HepG2 (cell line): ENCODE data around the gene MTIF3. TPM values are rescaled to one million over a fixed set of nuclear protein-coding genes. Genes with fewer than 3 reads are reported as not detected.

ENCODE experiments used
- ASH2L ChIP-seq: fragments of 300-600, 200-600 bp; sonication (generic); IDR thresholded peaks from 2 replicates; pipeline ENCODE4 v1.7.0; 2017; ENCODE audit warnings: low read depth, mild to moderate bottlenecking, moderate library complexity, mixed read lengths, low read length; ENCODE audit not compliant: insufficient read length
- BCL6 ChIP-seq: IDR thresholded peaks from 2 replicates; pipeline ENCODE4 v1.6.1; 2016; ENCODE audit warnings: missing genetic modification reagents, missing compliant biosample characterization
- CBX1 ChIP-seq: IDR thresholded peaks from one replicate; pipeline ENCODE4 v1.6.1; 2016; ENCODE audit warnings: antibody characterized with exemption, low read depth
- CEBPG ChIP-seq: IDR thresholded peaks from 2 replicates; pipeline ENCODE4 v1.6.1; 2016
- DR1 ChIP-seq: sonication (generic); formaldehyde crosslinking; IDR thresholded peaks from 2 replicates; pipeline ENCODE4 v1.8.0; 2021; ENCODE audit warnings: mild to moderate bottlenecking, missing genetic modification reagents, inconsistent platforms
- HNF4G ChIP-seq, 2 experiments: sonication (generic) in 1 of 2; formaldehyde crosslinking in 1 of 2; IDR thresholded peaks; 2 replicates each; pipeline versions ENCODE4 v1.4.0 to v1.6.1; 2011 to 2020; ENCODE audit warnings: borderline replicate concordance in 2 of 2, low read depth in 2 of 2, mild to moderate bottlenecking in 2 of 2, low read length in 1 of 2, missing genetic modification reagents in 1 of 2, moderate library complexity in 1 of 2
- MXD4 ChIP-seq: IDR thresholded peaks from 2 replicates; pipeline ENCODE4 v1.6.1; 2016; ENCODE audit warnings: mild to moderate bottlenecking, missing biosample characterization, missing genetic modification reagents
- PATZ1 ChIP-seq: sonication (generic); formaldehyde crosslinking; IDR thresholded peaks from 2 replicates; pipeline ENCODE4 v1.4.0; 2020; ENCODE audit warnings: missing genetic modification reagents
- POGZ ChIP-seq: sonication (generic); formaldehyde crosslinking; IDR thresholded peaks from 2 replicates; pipeline ENCODE4 v1.4.0; 2020; ENCODE audit warnings: mild to moderate bottlenecking, missing genetic modification reagents
- POLR2AphosphoS5 ChIP-seq: IDR thresholded peaks from 2 replicates; pipeline ENCODE4 v1.6.1; 2012; ENCODE audit warnings: low read depth, low read length
- PRMT3 ChIP-seq: sonication (generic); formaldehyde crosslinking; IDR thresholded peaks from 2 replicates; pipeline ENCODE4 v1.8.1; 2022; ENCODE audit warnings: low read depth, mild to moderate bottlenecking, moderate library complexity, missing genetic modification reagents, borderline replicate concordance
- RBFOX2 ChIP-seq: fragments of 200-400 bp; formaldehyde crosslinking; IDR thresholded peaks from 2 replicates; pipeline ENCODE4 v1.6.1; 2017; ENCODE audit warnings: low read depth, mild to moderate bottlenecking, low read length
- RNF2 ChIP-seq: fragments of 450-650 bp; conservative IDR thresholded peaks from 2 replicates; pipeline ENCODE4 v1.6.1; 2016; ENCODE audit warnings: low read depth
- SAFB2 ChIP-seq: sonication (generic); formaldehyde crosslinking; IDR thresholded peaks from 2 replicates; pipeline ENCODE4 v1.5.1; 2020; ENCODE audit warnings: missing genetic modification reagents, low read depth, mild to moderate bottlenecking, borderline replicate concordance
- SIX1 ChIP-seq: sonication (generic); formaldehyde crosslinking; IDR thresholded peaks from 2 replicates; pipeline ENCODE4 v1.4.0; 2020; ENCODE audit warnings: missing genetic modification reagents, borderline replicate concordance
- SMAD3 ChIP-seq: sonication (generic); formaldehyde crosslinking; IDR thresholded peaks from 2 replicates; pipeline ENCODE4 v1.4.0; 2020; ENCODE audit warnings: missing genetic modification reagents
- SYNCRIP ChIP-seq: fragments of 200-400 bp; formaldehyde crosslinking; IDR thresholded peaks from 2 replicates; pipeline ENCODE4 v1.6.1; 2018; ENCODE audit warnings: mild to moderate bottlenecking, low read depth, low read length; ENCODE audit not compliant: insufficient read depth
- TEF ChIP-seq: sonication (generic); formaldehyde crosslinking; IDR thresholded peaks from 2 replicates; pipeline ENCODE4 v1.5.0; 2020; ENCODE audit warnings: missing genetic modification reagents
- YY1 ChIP-seq: IDR thresholded peaks from 2 replicates; pipeline ENCODE4 v1.6.1; 2011; ENCODE audit warnings: low read length, low read depth, moderate library complexity, mild to moderate bottlenecking; ENCODE audit not compliant: insufficient read depth, insufficient replicate concordance
- ZBTB42 ChIP-seq: sonication (generic); formaldehyde crosslinking; IDR thresholded peaks from 2 replicates; pipeline ENCODE4 v1.5.0; 2020; ENCODE audit warnings: mild to moderate bottlenecking, missing genetic modification reagents
- ZMAT5 ChIP-seq: sonication (generic); formaldehyde crosslinking; IDR thresholded peaks from 2 replicates; pipeline ENCODE4 v1.5.0; 2020; ENCODE audit warnings: mild to moderate bottlenecking, low read depth, missing genetic modification reagents, borderline replicate concordance
- ZNF317 ChIP-seq: sonication (generic); formaldehyde crosslinking; IDR thresholded peaks from 2 replicates; pipeline ENCODE4 v1.5.0; 2020; ENCODE audit warnings: mild to moderate bottlenecking, missing genetic modification reagents
- ZNF512 ChIP-seq: sonication (generic); formaldehyde crosslinking; IDR thresholded peaks from 2 replicates; pipeline ENCODE4 v1.4.0; 2020; ENCODE audit warnings: mild to moderate bottlenecking, missing genetic modification reagents
- ZNF547 ChIP-seq: sonication (generic); formaldehyde crosslinking; IDR thresholded peaks from 2 replicates; pipeline ENCODE4 v1.5.1; 2020; ENCODE audit warnings: mild to moderate bottlenecking, missing genetic modification reagents
- ZNF772 ChIP-seq: sonication (generic); formaldehyde crosslinking; IDR thresholded peaks from 2 replicates; pipeline ENCODE4 v1.5.0; 2020; ENCODE audit warnings: mild to moderate bottlenecking, missing genetic modification reagents
- ZNF792 ChIP-seq: IDR thresholded peaks from 2 replicates; pipeline ENCODE4 v1.6.1; 2016
- polyA plus RNA-seq, 8 experiments: library from polyadenylated mRNA; depleted of rRNA in 3 of 8; stranded (reverse) in 7 of 8; unstranded in 1 of 8; fragments of >200 nt; fragmentation: Illumina TruSeq in 4 of 8; extraction: Trizol in 4 of 8; gene quantifications; 2 replicates each; pipeline versions ENCODE4 v1.2.1 to v1.2.3, GENCODE V29; 2011 to 2016; ENCODE audit warnings: low read depth in 4 of 8, missing spikeins in 1 of 8, mixed read lengths in 1 of 8; ENCODE audit not compliant: insufficient read depth in 1 of 8
- total RNA-seq, 5 experiments: library from RNA; depleted of rRNA; stranded (reverse); fragments of >200 nt; fragmentation: Illumina TruSeq; extraction: Trizol; gene quantifications; 2 replicates each; pipeline ENCODE4 v1.2.3, GENCODE V29; 2016; ENCODE audit warnings: low read depth in 1 of 5

Gene MTIF3
- total and polyA plus RNA-seq, 2 of the 13 experiments (the other 11 are each of a cell fraction or from before 2014, with no cell fraction given) = 33.7 to 40.6 TPM

- TF ChIP-seq PATZ1 = no peak; the same call in 1 of the 2 replicates
- TF ChIP-seq HNF4G (IDR thresholded peaks at IDR 0.05; ENCODE audit: borderline replicate concordance, low read depth, low read length) = peak; percentile 70; the same call in 1 of the 2 replicates
- TF ChIP-seq HNF4G (CRISPR knock-in tag; IDR thresholded peaks at IDR 0.05; ENCODE audit: borderline replicate concordance, low read depth) = peak; percentile 45; the same call in 1 of the 2 replicates
- TF ChIP-seq ZNF792 (CRISPR knock-in tag) = peak; percentile 73; the same call in 1 of the 2 replicates
- TF ChIP-seq ZMAT5 = no peak
- no peak for TF ChIP-seq ZNF512
- TF ChIP-seq BCL6 (CRISPR knock-in tag) = peak; percentile 63; the same call in 1 of the 2 replicates
- peak; percentile 83 for TF ChIP-seq POGZ
- peak; percentile 44; the same call in 1 of the 2 replicates for TF ChIP-seq DR1 (CRISPR knock-in tag)
- TF ChIP-seq SYNCRIP = no peak
- TF ChIP-seq TEF (CRISPR knock-in tag) = no peak
- TF ChIP-seq ZBTB42 (CRISPR knock-in tag) = no peak
- TF ChIP-seq ZNF547 = 0 out of 2 replicates have a peak, but pooled peaks have one; percentile 17
- TF ChIP-seq ZNF317 (CRISPR knock-in tag) = peak; percentile 37; the same call in 1 of the 2 replicates
- TF ChIP-seq MXD4 (CRISPR knock-in tag) = no peak
- peak; percentile 54 for TF ChIP-seq CEBPG (CRISPR knock-in tag)
- peak; percentile 79 for TF ChIP-seq RBFOX2
- TF ChIP-seq SMAD3 (CRISPR knock-in tag) = 0 out of 2 replicates have a peak, but pooled peaks have one; percentile 42
- TF ChIP-seq RNF2 = peak; percentile 41; the same call in 1 of the 2 replicates
- peak; percentile 97 for TF ChIP-seq POLR2AphosphoS5
- TF ChIP-seq PRMT3 (CRISPR knock-in tag) = no peak
- TF ChIP-seq ZNF772 (CRISPR knock-in tag) = no peak
- TF ChIP-seq SIX1 (CRISPR knock-in tag) = no peak
- TF ChIP-seq ASH2L = peak; percentile 87
- TF ChIP-seq SAFB2 (CRISPR knock-in tag) = no peak
- TF ChIP-seq CBX1 = no peak
- no peak for TF ChIP-seq YY1
These were observed 54.0 kb downstream of the MTIF3 start (continued) for GRCh38 chr13:27396252-27396846.
